HEK293 (cell line): ENCODE measurements around the gene DNAH7.

Experiments
- CTCF ChIA-PET: fragments of 350-600 bp; formaldehyde crosslinking; extraction: SDS; loops from one replicate; lab custom pipeline; 2021; ENCODE audit warnings: antibody characterized with exemption; lab: Yijun Ruan, JAX
- POLR2A ChIA-PET: fragments of 300-600 bp; formaldehyde crosslinking; extraction: SDS; loops from one replicate; lab custom pipeline; 2020; ENCODE audit warnings: antibody characterized with exemption, inconsistent platforms; lab: Yijun Ruan, JAX
- H3K27ac ChIP-seq: fragments of 200-500 bp; sonication (Bioruptor generic); 2 replicates; pipeline ENCODE4 v1.5.1; 2014; ENCODE audit warnings: low read depth, low read length, control low read depth, inconsistent platforms; ENCODE audit errors: extremely low read depth
- H3K36me3 ChIP-seq, 2 experiments: fragments of 200-500 bp in 1 of 2; sonication (Bioruptor generic) in 1 of 2; 1 replicate in 1 of 2; 2 replicates in 1 of 2; pipeline ENCODE4 v1.5.1; 2014 to 2017; ENCODE audit warnings: inconsistent platforms in 2 of 2, low read length in 2 of 2; ENCODE audit not compliant: control insufficient read depth in 2 of 2, insufficient read depth in 1 of 2
- H3K4me1 ChIP-seq: fragments of 200-500 bp; sonication (Bioruptor generic); 2 replicates; pipeline ENCODE4 v1.5.1; 2014; ENCODE audit warnings: mild to moderate bottlenecking, low read length, inconsistent platforms; ENCODE audit not compliant: control insufficient read depth, insufficient read depth
- H3K4me3 ChIP-seq: 2 replicates; pipeline ENCODE4 v1.5.1; 2011; ENCODE audit warnings: low read depth, mild to moderate bottlenecking, control low read depth, low read length, moderate library complexity
- H3K9me3 ChIP-seq: fragments of 200-500 bp; sonication (Bioruptor generic); 2 replicates; pipeline ENCODE4 v1.5.1; 2014; ENCODE audit warnings: low read depth, low read length, inconsistent platforms; ENCODE audit not compliant: control insufficient read depth, insufficient read depth
- GLI2 ChIP-seq: fragments of 450-650 bp; formaldehyde crosslinking; IDR thresholded peaks from 2 replicates; pipeline ENCODE4; 2017; ENCODE audit warnings: missing biosample characterization, missing genetic modification characterization, low read depth, borderline replicate concordance
- KLF16 ChIP-seq: fragments of 450-650 bp; formaldehyde crosslinking; IDR thresholded peaks from 2 replicates; pipeline ENCODE4 v1.5.1; 2017; ENCODE audit warnings: missing biosample characterization, missing genetic modification characterization
- PRDM1 ChIP-seq: fragments of 450-650 bp; formaldehyde crosslinking; IDR thresholded peaks from 2 replicates; pipeline ENCODE4; 2016; ENCODE audit warnings: missing biosample characterization, missing genetic modification characterization
- YY2 ChIP-seq: fragments of 450-650 bp; formaldehyde crosslinking; IDR thresholded peaks from 2 replicates; pipeline ENCODE4 v1.5.1; 2016; ENCODE audit warnings: missing biosample characterization, missing genetic modification characterization
- ZBTB1 ChIP-seq: fragments of 450-650 bp; formaldehyde crosslinking; IDR thresholded peaks from 2 replicates; pipeline ENCODE4 v1.5.1; 2016; ENCODE audit warnings: missing biosample characterization, missing genetic modification characterization
- ZBTB26 ChIP-seq: fragments of 450-650 bp; formaldehyde crosslinking; optimal IDR thresholded peaks from 2 replicates; pipeline ENCODE3; 2016; ENCODE audit warnings: missing biosample characterization, mild to moderate bottlenecking, missing genetic modification characterization
- ZFHX2 ChIP-seq: fragments of 450-650 bp; formaldehyde crosslinking; conservative IDR thresholded peaks from 2 replicates; pipeline ENCODE4 v1.5.1; 2016; ENCODE audit warnings: missing biosample characterization, missing genetic modification characterization
- ZNF169 ChIP-seq: fragments of 450-650 bp; formaldehyde crosslinking; IDR thresholded peaks from 2 replicates; pipeline ENCODE4 v1.5.1; 2016; ENCODE audit warnings: missing biosample characterization, missing genetic modification characterization
- ZNF214 ChIP-seq: fragments of 450-650 bp; formaldehyde crosslinking; IDR thresholded peaks from 2 replicates; pipeline ENCODE4 v1.5.1; 2017; ENCODE audit warnings: missing biosample characterization, mild to moderate bottlenecking, missing genetic modification characterization, borderline replicate concordance
- ZNF280D ChIP-seq: fragments of 450-650 bp; formaldehyde crosslinking; IDR thresholded peaks from 2 replicates; pipeline ENCODE4 v1.5.1; 2016; ENCODE audit warnings: missing biosample characterization, missing genetic modification characterization
- ZNF391 ChIP-seq: fragments of 450-650 bp; formaldehyde crosslinking; IDR thresholded peaks from 2 replicates; pipeline ENCODE4 v1.5.1; 2016; ENCODE audit warnings: low read depth, missing biosample characterization, missing genetic modification characterization, borderline replicate concordance
- ZNF501 ChIP-seq: fragments of 450-650 bp; formaldehyde crosslinking; IDR thresholded peaks from 2 replicates; pipeline ENCODE4 v1.5.1; 2016; ENCODE audit warnings: missing biosample characterization, missing genetic modification characterization
- ZNF513 ChIP-seq: fragments of 450-650 bp; IDR thresholded peaks from 2 replicates; pipeline ENCODE4 v1.5.1; 2018; ENCODE audit warnings: missing biosample characterization, missing genetic modification characterization
- ZNF521 ChIP-seq: fragments of 450-650 bp; formaldehyde crosslinking; IDR thresholded peaks from 2 replicates; pipeline ENCODE4 v1.5.1; 2017; ENCODE audit warnings: missing biosample characterization, mild to moderate bottlenecking, missing genetic modification characterization
- ZNF530 ChIP-seq: fragments of 450-650 bp; formaldehyde crosslinking; IDR thresholded peaks from 2 replicates; pipeline ENCODE4 v1.5.1; 2016; ENCODE audit warnings: low read depth, missing biosample characterization, missing genetic modification characterization
- ZNF555 ChIP-seq: fragments of 450-650 bp; formaldehyde crosslinking; conservative IDR thresholded peaks from 2 replicates; pipeline ENCODE4 v1.5.1; 2017; ENCODE audit warnings: missing biosample characterization, mild to moderate bottlenecking, missing genetic modification characterization, inconsistent platforms
- ZNF580 ChIP-seq: fragments of 450-650 bp; formaldehyde crosslinking; IDR thresholded peaks from 2 replicates; pipeline ENCODE4 v1.5.1; 2016; ENCODE audit warnings: missing biosample characterization, missing genetic modification characterization
- ZNF621 ChIP-seq: fragments of 450-650 bp; formaldehyde crosslinking; IDR thresholded peaks from 2 replicates; pipeline ENCODE4 v1.5.1; 2017; ENCODE audit warnings: missing biosample characterization, missing genetic modification characterization
- ZNF707 ChIP-seq: fragments of 450-650 bp; formaldehyde crosslinking; IDR thresholded peaks from 2 replicates; pipeline ENCODE4 v1.5.1; 2016; ENCODE audit warnings: missing biosample characterization, missing genetic modification characterization
- ZSCAN18 ChIP-seq: fragments of 450-650 bp; formaldehyde crosslinking; IDR thresholded peaks from 2 replicates; pipeline ENCODE4 v1.5.1; 2016; ENCODE audit warnings: missing biosample characterization, missing genetic modification characterization

Gene DNAH7

GRCh38 chr2:196099916-196100315 is 31.3 kb upstream of the DNAH7 start:
- no peaks in the 10 kb centered on the region for H3K36me3 ChIP-seq
- POLR2A ChIA-PET = no interaction called here
- H3K4me1 ChIP-seq = no peaks in the 10 kb centered on the region
- no peak overlapping the region for H3K27ac ChIP-seq
- H3K4me3 ChIP-seq = no peak overlapping the region
- no peak for TF ChIP-seq ZBTB1 (tag by site-specific recombination)
- TF ChIP-seq, all 188 proteins: peak for 0
- CTCF ChIA-PET = interaction anchor here (0.6 to 0.7 kb wide), 2 partner anchors 22 to 1072 kb away, joined by 3 read pairs; no protein-coding TSS in a partner anchor
- no peaks in the 10 kb centered on the region for H3K9me3 ChIP-seq

- Histone ChIP-seq H3K27ac (no peak overlapping the region), H3K9me3 (no peaks in the 10 kb centered on the region), H3K4me3 (no peak overlapping the region), H3K4me1 (no peaks in the 10 kb centered on the region), H3K36me3 (no peaks in the 10 kb centered on the region)
- TF ChIP-seq YY2 (no peak), ZNF555 (tag by site-specific recombination) (no peak), ZFHX2 (tag by site-specific recombination) (no peak), ZNF707 (tag by site-specific recombination) (no peak), ZNF214 (tag by site-specific recombination) (no peak), ZNF513 (no peak), ZNF169 (tag by site-specific recombination) (no peak), PRDM1 (tag by site-specific recombination) (no peak), GLI2 (tag by site-specific recombination) (no peak), ZNF521 (tag by site-specific recombination) (no peak), ZBTB26 (tag by site-specific recombination) (no peak), ZNF391 (tag by site-specific recombination) (no peak), ZSCAN18 (tag by site-specific recombination) (no peak), ZNF501 (tag by site-specific recombination) (no peak), ZNF580 (tag by site-specific recombination) (no peak), KLF16 (tag by site-specific recombination) (no peak), ZNF621 (tag by site-specific recombination) (no peak), ZNF530 (tag by site-specific recombination) (no peak), ZNF280D (no peak)
- CTCF ChIA-PET = interaction anchor here (0.6 to 1.2 kb wide), 4 partner anchors 20 to 1701 kb away, joined by 3 to 5 read pairs (median 3); no protein-coding TSS in a partner anchor
- POLR2A ChIA-PET = no interaction called here
Measured at GRCh38 chr2:196097864-196098660, 29.4 kb upstream of the DNAH7 start.
